ENCODE data around the gene TEX28.

GRCh38 chrX:154298312-154298711 is 3.4 kb upstream of the TEX28 start:
- TF ChIP-seq, protein P1, sequence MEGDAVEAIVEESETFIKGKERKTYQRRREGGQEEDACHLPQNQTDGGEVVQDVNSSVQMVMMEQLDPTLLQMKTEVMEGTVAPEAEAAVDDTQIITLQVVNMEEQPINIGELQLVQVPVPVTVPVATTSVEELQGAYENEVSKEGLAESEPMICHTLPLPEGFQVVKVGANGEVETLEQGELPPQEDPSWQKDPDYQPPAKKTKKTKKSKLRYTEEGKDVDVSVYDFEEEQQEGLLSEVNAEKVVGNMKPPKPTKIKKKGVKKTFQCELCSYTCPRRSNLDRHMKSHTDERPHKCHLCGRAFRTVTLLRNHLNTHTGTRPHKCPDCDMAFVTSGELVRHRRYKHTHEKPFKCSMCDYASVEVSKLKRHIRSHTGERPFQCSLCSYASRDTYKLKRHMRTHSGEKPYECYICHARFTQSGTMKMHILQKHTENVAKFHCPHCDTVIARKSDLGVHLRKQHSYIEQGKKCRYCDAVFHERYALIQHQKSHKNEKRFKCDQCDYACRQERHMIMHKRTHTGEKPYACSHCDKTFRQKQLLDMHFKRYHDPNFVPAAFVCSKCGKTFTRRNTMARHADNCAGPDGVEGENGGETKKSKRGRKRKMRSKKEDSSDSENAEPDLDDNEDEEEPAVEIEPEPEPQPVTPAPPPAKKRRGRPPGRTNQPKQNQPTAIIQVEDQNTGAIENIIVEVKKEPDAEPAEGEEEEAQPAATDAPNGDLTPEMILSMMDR (IDR thresholded peaks at IDR 0.05), result no peak
- TF ChIP-seq POLR2A (IDR thresholded peaks at IDR 0.05), result no peak
- no peak for TF ChIP-seq EP300 (IDR thresholded peaks at IDR 0.05)
